CD4-positive, alpha-beta T cell treated with Interferon gamma for 1 hour (primary cell): ENCODE data around the gene RAP1A.
A peak's percentile ranks its signal among the peaks of the same experiment; 100 is the strongest.
"Not testable (repeated sequence)": the region's sequence is repeated elsewhere in the genome, so short reads cannot be mapped to it uniquely, and the experiment has no call there.

Experiments
- DNase-seq: peaks from one replicate; pipeline ENCODE4 v3.0.0-alpha.2; 2020

Gene RAP1A

GRCh38 chr1:111598544-111598943 lies 21.0 kb upstream of the RAP1A start:
- peak; percentile 16 for DNase-seq

- DNase-seq: no peak
Observed at GRCh38 chr1:111599781-111600693, 19.6 kb upstream of the RAP1A start.

GRCh38 chr1:111600886-111601386 lies 18.7 kb upstream of the RAP1A start:
- DNase-seq: no peak

- no peak for DNase-seq
Observed at GRCh38 chr1:111602302-111602701, 17.3 kb upstream of the RAP1A start.

- DNase-seq: no peak
Observed at GRCh38 chr1:111602974-111603373, 16.6 kb upstream of the RAP1A start.

- DNase-seq: peak; percentile 73
Observed at GRCh38 chr1:111603979-111604378, 15.6 kb upstream of the RAP1A start.

GRCh38 chr1:111604931-111605330 lies 14.7 kb upstream of the RAP1A start:
- DNase-seq: no peak

GRCh38 chr1:111605576-111605975 lies 14.0 kb upstream of the RAP1A start:
- DNase-seq: no peak

GRCh38 chr1:111606457-111607215 lies 13.0 kb upstream of the RAP1A start:
- DNase-seq: not testable (repeated sequence)

- DNase-seq: not testable (repeated sequence)
Observed at GRCh38 chr1:111608528-111608927, 11.1 kb upstream of the RAP1A start.

GRCh38 chr1:111611986-111612385 lies 7.6 kb upstream of the RAP1A start:
- DNase-seq: no peak

- DNase-seq: peak; percentile 65
Observed at GRCh38 chr1:111615870-111616715, 3.5 kb upstream of the RAP1A start.

- DNase-seq: no peak
Observed at GRCh38 chr1:111618081-111618480, 1.5 kb upstream of the RAP1A start.

- no peak for DNase-seq
Observed at GRCh38 chr1:111618961-111619634, 491 bp upstream of the RAP1A start.

- no peak for DNase-seq
Observed at GRCh38 chr1:111620441-111620971, 917 bp downstream of the RAP1A start.

GRCh38 chr1:111621050-111621449 lies 1.5 kb downstream of the RAP1A start:
- DNase-seq: no peak

GRCh38 chr1:111622166-111622565 lies 2.6 kb downstream of the RAP1A start:
- no peak for DNase-seq

GRCh38 chr1:111624382-111624781 lies 4.8 kb downstream of the RAP1A start:
- no peak for DNase-seq

GRCh38 chr1:111625276-111625675 lies 5.7 kb downstream of the RAP1A start:
- no peak for DNase-seq

GRCh38 chr1:111628153-111628552 lies 8.6 kb downstream of the RAP1A start:
- DNase-seq: no peak

GRCh38 chr1:111629190-111629954 lies 9.8 kb downstream of the RAP1A start:
- no peak for DNase-seq
